Astrocyte (in vitro differentiated cells and primary cell): Measurements from ENCODE around the gene CIDEA. TPM values are rescaled to one million over a fixed set of nuclear protein-coding genes. Genes with fewer than 3 reads are reported as not detected.

Experiments
- DNase-seq: peaks from one replicate; pipeline ENCODE4 v3.0.0-alpha.2; 2010; ENCODE audit warnings: low read depth
- FAIRE-seq: peaks from 2 replicates; lab custom pipeline; 2011; peaks lifted over from hg19 to GRCh38; lab: Jason Lieb, UNC
- H2AFZ ChIP-seq: 2 replicates; pipeline ENCODE4 v1.6.0; 2012; ENCODE audit warnings: low read depth, low read length, inconsistent platforms
- H3K27ac ChIP-seq: 2 replicates; pipeline ENCODE4 v1.5.1; 2011; ENCODE audit warnings: low read depth, low read length, inconsistent platforms
- H3K27me3 ChIP-seq: 2 replicates; pipeline ENCODE4 v1.6.0; 2011; ENCODE audit warnings: low read length, inconsistent platforms; ENCODE audit not compliant: insufficient read depth
- H3K36me3 ChIP-seq: 2 replicates; pipeline ENCODE4 v1.5.1; 2011; ENCODE audit warnings: low read length, inconsistent platforms; ENCODE audit not compliant: insufficient read depth
- H3K4me1 ChIP-seq: 2 replicates; pipeline ENCODE4 v1.5.1; 2011; ENCODE audit warnings: low read length, inconsistent platforms; ENCODE audit not compliant: insufficient read depth
- H3K4me2 ChIP-seq: 2 replicates; pipeline ENCODE4 v1.6.0; 2012; ENCODE audit warnings: low read length, inconsistent platforms
- H3K4me3 ChIP-seq: 2 replicates; pipeline ENCODE4 v1.5.1; 2011; ENCODE audit warnings: low read depth, mild to moderate bottlenecking, low read length, inconsistent platforms; ENCODE audit not compliant: insufficient read depth
- H3K79me2 ChIP-seq: 2 replicates; pipeline ENCODE4 v1.6.0; 2012; ENCODE audit warnings: mild to moderate bottlenecking, low read length, inconsistent platforms; ENCODE audit not compliant: insufficient read depth
- H3K9ac ChIP-seq: 2 replicates; pipeline ENCODE4 v1.6.0; 2012; ENCODE audit warnings: mild to moderate bottlenecking, low read length, inconsistent platforms
- H3K9me3 ChIP-seq: 2 replicates; pipeline ENCODE4 v1.5.1; 2012; ENCODE audit warnings: low read depth, mild to moderate bottlenecking, low read length, inconsistent platforms; ENCODE audit not compliant: insufficient read depth
- H4K20me1 ChIP-seq: 2 replicates; pipeline ENCODE4 v1.6.0; 2012; ENCODE audit warnings: low read length, inconsistent platforms; ENCODE audit not compliant: insufficient read depth
- H3K27ac Mint-ChIP-seq: one replicate; pipeline ENCODE4 v1.8.0; 2021; ENCODE audit warnings: mild to moderate bottlenecking, mixed read lengths; ENCODE audit not compliant: unreplicated experiment
- H3K27me3 Mint-ChIP-seq: one replicate; pipeline ENCODE4 v1.8.0; 2021; ENCODE audit warnings: low read depth, mixed read lengths; ENCODE audit not compliant: unreplicated experiment
- H3K36me3 Mint-ChIP-seq: one replicate; pipeline ENCODE4 v1.8.0; 2021; ENCODE audit warnings: low read depth, mixed read lengths; ENCODE audit not compliant: unreplicated experiment
- H3K4me1 Mint-ChIP-seq: one replicate; pipeline ENCODE4 v1.8.0; 2021; ENCODE audit warnings: low read depth, mixed read lengths; ENCODE audit not compliant: unreplicated experiment
- H3K4me3 Mint-ChIP-seq: one replicate; pipeline ENCODE4 v1.8.0; 2021; ENCODE audit warnings: mild to moderate bottlenecking, moderate library complexity, mixed read lengths; ENCODE audit not compliant: unreplicated experiment
- H3K9me3 Mint-ChIP-seq: one replicate; pipeline ENCODE4 v1.8.0; 2021; ENCODE audit warnings: mild to moderate bottlenecking, mixed read lengths; ENCODE audit not compliant: unreplicated experiment
- EZH2 ChIP-seq: IDR thresholded peaks from 2 replicates; pipeline ENCODE4 v1.6.1; 2012; ENCODE audit warnings: mild to moderate bottlenecking, low read length, inconsistent platforms; ENCODE audit not compliant: insufficient read depth
- total RNA-seq: library from RNA; stranded (reverse); gene quantifications from 2 replicates; pipeline ENCODE4 v1.2.1, GENCODE V29; 2021
- TF ChIP-seq, protein P1 (sequence below): IDR thresholded peaks from 2 replicates; pipeline ENCODE4 v1.5.1; 2011; ENCODE audit warnings: low read depth, mild to moderate bottlenecking, inconsistent platforms, low read length, moderate library complexity; ENCODE audit not compliant: insufficient read depth

The CIDEA gene
- total RNA-seq, 1 donor from 2014 or later = 0.43 TPM

DNA sequence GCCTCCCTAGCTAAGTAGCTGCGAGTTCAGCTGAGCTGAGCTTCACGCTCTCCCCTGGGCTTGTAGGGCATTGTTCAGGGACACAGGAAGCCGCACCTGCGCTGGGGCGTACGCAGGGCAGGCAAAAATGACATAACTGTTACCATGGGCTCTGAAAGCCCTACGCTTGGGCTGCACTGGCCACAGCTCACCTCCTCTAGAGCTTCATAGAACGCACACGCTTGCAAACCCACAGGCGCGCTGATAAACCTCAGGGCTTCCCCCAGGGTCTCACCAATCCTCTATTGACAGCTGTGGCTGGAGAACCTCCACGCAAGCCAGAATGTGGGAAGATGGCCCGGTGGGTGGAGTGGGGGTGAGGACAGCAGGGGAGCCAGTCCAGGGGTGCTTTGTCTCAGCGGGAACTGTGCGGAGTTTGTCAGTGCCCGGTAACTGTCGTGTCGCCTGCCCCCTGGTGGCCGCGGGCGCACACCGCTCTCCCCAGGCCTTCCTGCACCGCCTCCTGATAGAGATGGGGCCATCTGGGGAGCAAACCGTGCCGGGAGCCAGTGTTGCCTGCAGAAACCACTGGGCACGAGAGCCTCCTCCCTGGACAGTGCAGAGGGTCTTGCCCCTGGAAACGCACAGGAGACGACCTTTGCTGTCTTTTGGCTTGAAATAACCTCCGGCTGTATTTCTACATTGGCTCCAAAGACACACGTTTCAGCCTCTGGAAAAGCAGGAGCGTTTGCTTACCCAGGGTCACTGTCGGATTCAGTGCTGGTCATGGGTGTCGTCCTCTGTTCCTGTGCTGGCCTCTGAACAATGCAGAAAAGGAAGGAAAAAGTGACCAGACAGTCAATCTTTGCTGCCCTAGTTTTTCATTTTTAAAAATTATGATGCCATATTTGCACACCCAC, 17.0 kb upstream of the CIDEA start:
- Histone ChIP-seq H3K27ac (no peak overlapping the region), H2AFZ (peak overlapping the region; percentile 59), H3K4me3 (no peak overlapping the region), H3K36me3 (no peaks in the 10 kb centered on the region), H3K27me3 (no peaks in the 10 kb centered on the region), H3K9ac (no peak overlapping the region), H3K79me2 (no peaks in the 10 kb centered on the region), H3K9me3 (no peaks in the 10 kb centered on the region), H3K4me1 (peaks cover 16% of the 10 kb centered on the region), H4K20me1 (no peaks in the 10 kb centered on the region), H3K4me2 (peak overlapping the region; percentile 35)
- DNase-seq (peak; percentile 16), FAIRE-seq (no peak)
- Mint-ChIP-seq H3K27me3 (no peaks in the 10 kb centered on the region), H3K27ac (no peak overlapping the region), H3K36me3 (no peaks in the 10 kb centered on the region), H3K4me1 (peaks cover 25% of the 10 kb centered on the region), H3K9me3 (no peaks in the 10 kb centered on the region), H3K4me3 (no peak overlapping the region)
- TF ChIP-seq, protein P1, sequence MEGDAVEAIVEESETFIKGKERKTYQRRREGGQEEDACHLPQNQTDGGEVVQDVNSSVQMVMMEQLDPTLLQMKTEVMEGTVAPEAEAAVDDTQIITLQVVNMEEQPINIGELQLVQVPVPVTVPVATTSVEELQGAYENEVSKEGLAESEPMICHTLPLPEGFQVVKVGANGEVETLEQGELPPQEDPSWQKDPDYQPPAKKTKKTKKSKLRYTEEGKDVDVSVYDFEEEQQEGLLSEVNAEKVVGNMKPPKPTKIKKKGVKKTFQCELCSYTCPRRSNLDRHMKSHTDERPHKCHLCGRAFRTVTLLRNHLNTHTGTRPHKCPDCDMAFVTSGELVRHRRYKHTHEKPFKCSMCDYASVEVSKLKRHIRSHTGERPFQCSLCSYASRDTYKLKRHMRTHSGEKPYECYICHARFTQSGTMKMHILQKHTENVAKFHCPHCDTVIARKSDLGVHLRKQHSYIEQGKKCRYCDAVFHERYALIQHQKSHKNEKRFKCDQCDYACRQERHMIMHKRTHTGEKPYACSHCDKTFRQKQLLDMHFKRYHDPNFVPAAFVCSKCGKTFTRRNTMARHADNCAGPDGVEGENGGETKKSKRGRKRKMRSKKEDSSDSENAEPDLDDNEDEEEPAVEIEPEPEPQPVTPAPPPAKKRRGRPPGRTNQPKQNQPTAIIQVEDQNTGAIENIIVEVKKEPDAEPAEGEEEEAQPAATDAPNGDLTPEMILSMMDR = peak; percentile 64
- TF ChIP-seq EZH2 = no peak

- no peak overlapping the region for H3K4me3 Mint-ChIP-seq
- no peak for TF ChIP-seq EZH2
- TF ChIP-seq, protein P1 = no peak
- H3K36me3 ChIP-seq = no peaks in the 10 kb centered on the region
- no peak overlapping the region for H3K4me3 ChIP-seq
- no peaks in the 10 kb centered on the region for H3K9me3 ChIP-seq
- DNase-seq (peak; percentile 38), FAIRE-seq (no peak)
- H3K27me3 ChIP-seq = no peaks in the 10 kb centered on the region
- H3K4me2 ChIP-seq = peak overlapping the region; percentile 40
- peaks cover 16% of the 10 kb centered on the region for H3K4me1 ChIP-seq
- H3K27ac Mint-ChIP-seq = peak overlapping the region; percentile 67
- no peak overlapping the region for H3K9ac ChIP-seq
- no peak overlapping the region for H3K27ac ChIP-seq
- no peaks in the 10 kb centered on the region for H4K20me1 ChIP-seq
- H3K36me3 Mint-ChIP-seq = no peaks in the 10 kb centered on the region
- no peaks in the 10 kb centered on the region for H3K9me3 Mint-ChIP-seq
- no peaks in the 10 kb centered on the region for H3K27me3 Mint-ChIP-seq
- H3K4me1 Mint-ChIP-seq = peaks cover 26% of the 10 kb centered on the region
- no peak overlapping the region for H2AFZ ChIP-seq
- H3K79me2 ChIP-seq = no peaks in the 10 kb centered on the region
These were observed 15.3 kb upstream of the CIDEA start for GRCh38 chr18:12238826-12239225.

GRCh38 chr18:12239431-12239830, 14.7 kb upstream of the CIDEA start:
- Mint-ChIP-seq H3K4me1 (peaks cover 26% of the 10 kb centered on the region), H3K9me3 (no peaks in the 10 kb centered on the region), H3K36me3 (no peaks in the 10 kb centered on the region), H3K4me3 (peak overlapping the region; percentile 8), H3K27me3 (no peaks in the 10 kb centered on the region), H3K27ac (peak overlapping the region; percentile 67)
- FAIRE-seq (no peak), DNase-seq (peak; percentile 30)
- Histone ChIP-seq H4K20me1 (no peaks in the 10 kb centered on the region), H3K36me3 (no peaks in the 10 kb centered on the region), H2AFZ (no peak overlapping the region), H3K4me3 (no peak overlapping the region), H3K4me2 (peak overlapping the region; percentile 40), H3K9ac (no peak overlapping the region), H3K27ac (no peak overlapping the region), H3K79me2 (no peaks in the 10 kb centered on the region), H3K27me3 (no peaks in the 10 kb centered on the region), H3K4me1 (peaks cover 14% of the 10 kb centered on the region), H3K9me3 (no peaks in the 10 kb centered on the region)
- TF ChIP-seq, protein P1 = no peak
- no peak for TF ChIP-seq EZH2
